GM18909 (cell line): ENCODE results near the gene ANKRD33B.
"Not testable (repeated sequence)": the region's sequence is repeated elsewhere in the genome, so short reads cannot be mapped to it uniquely, and the experiment has no call there.

Experiments
- ATAC-seq: cut with Tn5 transposase; IDR thresholded peaks from one replicate; pipeline ENCODE4 v1.9.1; 2021; ENCODE audit warnings: mild to moderate bottlenecking; ENCODE audit not compliant: unreplicated experiment, poor library complexity

ANKRD33B gene

DNA sequence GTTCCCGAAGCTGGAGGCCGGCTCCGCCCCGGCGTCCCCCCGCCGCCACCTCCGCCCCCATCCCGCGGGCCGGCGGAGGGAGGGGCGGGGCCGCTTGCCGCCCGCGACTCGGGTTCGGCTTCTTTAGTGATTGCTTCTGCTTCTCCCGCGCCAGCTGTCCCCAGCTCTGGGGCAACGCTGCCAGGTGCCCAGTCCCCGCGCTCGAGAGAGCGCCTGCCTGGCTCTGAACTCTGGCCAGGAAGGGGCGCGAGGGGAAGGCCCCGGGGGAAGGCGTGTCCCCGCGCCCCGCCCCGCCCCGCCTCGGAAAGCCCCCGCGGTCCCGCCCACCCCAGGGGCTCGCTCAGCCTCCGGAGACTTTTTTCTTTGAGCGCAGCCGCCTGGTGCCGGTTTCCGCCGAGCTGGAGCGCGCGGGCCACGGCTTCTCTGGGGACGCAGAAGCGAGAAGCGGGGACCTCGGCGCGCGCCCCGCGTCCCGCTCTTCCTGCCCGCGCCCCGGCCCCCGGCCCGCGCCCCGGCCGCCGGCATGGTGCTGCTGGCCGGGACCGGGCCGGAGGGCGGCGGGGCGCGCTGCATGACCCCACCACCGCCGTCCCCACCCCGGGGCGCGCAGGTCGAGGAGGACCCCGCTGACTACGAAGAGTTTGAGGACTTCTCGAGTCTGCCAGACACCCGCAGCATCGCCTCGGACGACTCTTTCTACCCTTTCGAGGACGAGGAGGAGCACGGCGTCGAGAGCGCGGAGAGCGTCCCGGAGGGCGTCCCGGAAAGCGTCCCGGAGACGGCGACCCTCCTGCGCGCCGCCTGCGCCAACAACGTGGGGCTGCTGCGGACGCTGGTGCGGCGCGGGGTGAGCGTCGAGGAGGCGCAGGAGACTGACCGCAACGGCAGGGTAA is at the start of gene ANKRD33B:
TSS of gene ANKRD33B (plus strand) at position 126 of the 893 bp plus-strand sequence. CDS start at position 524, 398 bp downstream.
- ATAC-seq, result peak; percentile 62

DNA sequence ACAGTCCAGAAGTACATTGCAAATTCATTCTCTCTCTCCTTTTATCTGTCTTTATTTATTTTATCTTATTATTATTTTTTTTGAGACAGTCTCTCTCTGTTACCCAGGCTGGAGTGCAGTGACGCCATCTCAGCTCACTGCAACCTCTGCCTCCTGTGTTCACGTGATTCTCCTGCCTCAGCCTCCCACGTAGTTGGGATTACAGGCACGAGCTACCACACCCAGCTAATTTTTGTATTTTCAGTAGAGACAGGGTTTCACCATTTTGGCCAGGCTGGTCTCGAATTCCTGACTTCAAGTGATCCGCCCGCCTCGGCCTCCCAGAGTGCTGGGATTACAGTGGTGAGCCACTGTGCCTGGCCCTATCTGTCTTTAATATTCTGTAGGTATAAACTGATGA is 49.3 kb upstream of the ANKRD33B start:
- ATAC-seq, result not testable (repeated sequence)

DNA sequence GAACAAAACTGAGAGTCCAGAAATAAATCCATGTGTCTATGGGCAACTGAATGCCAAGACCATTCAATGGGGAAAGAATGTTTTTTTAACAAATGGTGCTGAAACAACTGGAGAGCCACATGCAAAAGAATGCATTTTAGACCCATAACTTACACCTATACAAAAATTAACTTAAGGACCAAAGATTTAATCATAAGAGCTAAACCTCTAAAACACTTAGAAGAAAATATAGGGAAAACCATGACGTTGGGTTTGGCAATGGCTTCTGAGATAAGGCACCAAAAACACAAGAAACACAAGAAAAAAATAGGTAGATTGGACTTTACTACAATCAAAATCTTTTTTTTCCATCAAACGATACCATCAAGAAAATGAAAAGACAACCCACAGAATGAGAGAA is 48.4 kb upstream of the ANKRD33B start:
- no peak for ATAC-seq

DNA sequence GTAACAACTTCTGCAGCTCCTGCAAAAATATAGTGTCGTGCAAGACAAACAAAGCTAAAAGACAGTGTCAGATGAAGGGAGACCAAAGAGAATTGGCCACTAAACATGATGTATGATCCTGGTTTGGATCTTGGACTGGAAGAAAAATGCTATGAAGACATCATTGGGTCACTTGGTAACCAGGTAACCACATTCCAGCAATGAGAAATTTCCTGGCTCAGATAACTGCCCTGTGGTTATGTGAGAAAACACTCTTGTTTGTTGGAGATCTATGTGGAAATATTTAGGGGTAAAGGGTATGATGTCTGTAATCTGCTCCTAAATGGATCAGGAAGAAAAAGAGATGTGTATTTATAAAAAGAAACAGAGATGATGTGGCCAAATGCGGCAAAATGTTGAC is 45.5 kb upstream of the ANKRD33B start:
- ATAC-seq, result no peak

DNA sequence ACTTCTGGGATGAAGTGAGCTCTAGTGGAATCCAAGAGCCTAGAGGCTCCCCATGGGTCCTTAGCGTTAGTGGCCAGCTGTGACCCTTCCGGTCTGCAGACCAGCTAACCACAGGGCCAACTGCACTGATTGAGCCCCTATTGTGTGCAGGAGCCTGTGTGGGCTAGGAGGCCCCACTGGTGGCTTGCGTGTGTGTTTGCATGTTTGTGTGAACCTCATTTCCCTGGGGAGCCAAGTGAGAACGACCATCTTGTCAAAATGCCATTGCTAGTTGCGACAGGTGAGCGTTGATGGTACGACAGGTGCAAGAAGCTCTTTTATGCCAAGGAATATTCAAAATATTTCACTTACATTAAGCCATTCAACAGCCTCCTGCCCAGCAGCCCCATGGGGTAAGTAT is 44.1 kb upstream of the ANKRD33B start:
- ATAC-seq, result no peak

- ATAC-seq, result no peak
Measured at GRCh38 chr5:10520706-10521105, 43.2 kb upstream of the ANKRD33B start.

GRCh38 chr5:10521466-10522223 is 42.2 kb upstream of the ANKRD33B start:
- no peak for ATAC-seq

- no peak for ATAC-seq
Measured at GRCh38 chr5:10522224-10522611, 41.7 kb upstream of the ANKRD33B start.

DNA sequence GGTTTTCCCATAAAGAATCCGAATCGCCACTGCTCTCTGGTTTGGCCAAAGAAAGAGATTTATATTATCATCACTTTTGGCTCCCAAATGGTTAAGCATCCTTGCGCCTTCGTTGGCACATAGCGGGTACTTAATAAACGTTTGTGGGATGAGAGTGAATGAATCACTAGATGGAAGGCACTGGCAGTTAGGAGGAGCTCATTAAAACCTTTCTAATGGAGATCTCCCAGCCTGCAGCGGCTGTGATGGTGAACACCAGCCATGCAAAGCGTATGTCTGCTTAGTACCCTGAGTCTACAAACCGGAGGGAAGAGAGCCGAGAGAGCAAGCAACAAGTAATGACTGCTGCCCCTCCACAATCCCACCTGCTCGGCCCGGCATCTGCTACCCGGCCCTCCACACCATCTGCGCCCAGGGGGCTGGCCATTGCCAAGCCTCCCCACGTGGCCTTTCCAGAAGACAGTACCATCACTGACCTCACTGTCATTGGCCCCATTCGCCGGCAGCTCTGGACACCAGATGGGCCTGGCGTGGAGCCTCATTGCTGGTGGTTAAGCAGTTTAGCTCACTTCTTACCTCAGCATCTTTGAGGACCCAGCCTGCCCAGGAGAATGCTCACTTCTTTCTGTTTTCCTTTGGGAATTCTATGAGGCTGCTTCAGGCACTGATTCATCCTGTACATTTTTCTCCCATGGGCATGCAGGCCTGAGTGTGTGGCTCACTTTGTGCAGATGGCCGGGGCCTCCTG is 39.3 kb upstream of the ANKRD33B start:
- ATAC-seq, result no peak

GRCh38 chr5:10525124-10525495 is 38.8 kb upstream of the ANKRD33B start:
- peak; percentile 28 for ATAC-seq

DNA sequence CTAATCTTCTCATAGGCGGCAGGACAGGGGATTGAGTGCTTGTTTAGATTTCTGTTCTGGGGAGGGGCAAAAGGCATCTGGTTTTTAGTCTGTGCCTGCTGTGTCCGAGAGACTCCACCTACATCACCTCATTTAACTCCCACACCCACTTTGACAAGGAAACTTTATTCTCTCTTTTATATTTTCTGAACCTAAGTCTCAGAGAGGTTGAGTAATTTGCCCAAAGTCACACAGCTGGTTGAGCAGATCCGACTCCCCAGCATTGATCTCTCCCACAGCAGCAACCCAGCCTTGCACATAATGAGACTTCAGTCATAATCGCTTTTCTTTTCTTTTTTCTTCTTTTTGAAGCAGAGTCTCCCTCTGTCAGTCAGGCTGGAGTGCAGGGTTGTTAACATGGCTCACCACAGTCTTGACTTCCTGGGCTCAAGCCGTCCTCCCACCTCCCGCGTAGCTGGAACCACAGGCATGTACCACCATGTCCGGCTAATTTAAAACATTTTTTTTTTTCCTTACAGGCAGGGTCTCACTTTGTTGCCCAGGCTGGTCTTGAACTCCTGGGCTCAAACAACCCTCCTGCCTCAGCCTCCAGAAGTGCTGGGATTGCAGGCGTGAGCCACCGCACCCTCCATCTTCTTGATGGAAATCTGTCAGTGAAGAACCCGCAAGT is 36.5 kb upstream of the ANKRD33B start:
- ATAC-seq, result no peak

DNA sequence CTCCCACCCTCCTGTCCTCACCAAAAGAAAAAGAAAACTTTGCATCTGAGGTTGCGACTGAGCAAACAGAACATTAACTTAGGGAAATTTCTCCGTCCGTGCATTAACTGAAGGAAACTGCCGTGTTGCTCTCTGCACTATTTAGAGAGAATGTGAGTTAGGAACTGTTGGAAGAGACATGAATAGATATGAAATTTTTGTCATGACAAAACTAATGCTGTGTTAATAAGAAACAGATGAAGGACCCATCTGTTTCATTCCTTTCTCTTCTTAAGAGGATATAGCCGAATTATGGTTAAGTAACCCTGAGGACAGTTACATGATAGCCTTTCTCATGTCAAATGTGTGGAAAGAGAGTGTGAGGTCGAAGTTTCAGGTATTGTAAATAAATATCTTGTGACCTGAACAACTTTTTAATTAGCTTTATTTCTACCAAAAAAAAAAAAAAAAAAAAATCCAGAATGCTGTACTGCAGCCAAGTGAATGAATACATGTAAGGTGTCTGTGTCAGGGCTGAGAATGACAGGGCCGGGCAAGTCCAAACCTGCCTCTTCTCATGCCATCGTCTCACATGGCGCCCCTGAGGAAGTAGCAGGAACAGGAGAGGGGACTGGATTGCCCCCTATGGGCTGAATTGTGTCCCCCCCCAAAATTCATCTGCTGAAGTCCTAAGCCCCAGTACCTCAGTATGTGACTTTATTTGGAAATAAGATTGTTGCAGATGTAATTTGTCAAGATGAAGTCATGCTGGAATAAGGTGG is 35.6 kb upstream of the ANKRD33B start:
- no peak for ATAC-seq

DNA sequence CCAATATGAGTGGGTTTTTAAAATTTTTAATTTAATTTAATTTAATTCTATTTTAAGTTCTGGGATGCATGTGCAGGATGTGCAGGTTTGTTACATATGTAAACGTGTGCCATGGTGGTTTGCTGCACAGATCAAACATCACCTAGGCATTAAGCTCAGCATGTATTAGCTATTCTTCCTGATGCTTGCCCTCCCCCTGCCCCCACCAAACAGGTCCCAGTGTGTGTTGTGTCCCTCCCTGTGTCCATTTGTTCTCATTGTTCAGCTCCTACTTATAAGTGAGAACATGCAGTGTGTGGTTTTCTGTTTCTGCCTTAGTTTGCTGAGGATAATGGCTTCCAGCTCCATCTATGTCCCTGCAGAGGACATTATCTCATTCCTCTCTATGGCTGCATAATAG is 35.0 kb upstream of the ANKRD33B start:
- no peak for ATAC-seq

- ATAC-seq, result no peak
Measured at GRCh38 chr5:10530601-10531320, 33.1 kb upstream of the ANKRD33B start.

DNA sequence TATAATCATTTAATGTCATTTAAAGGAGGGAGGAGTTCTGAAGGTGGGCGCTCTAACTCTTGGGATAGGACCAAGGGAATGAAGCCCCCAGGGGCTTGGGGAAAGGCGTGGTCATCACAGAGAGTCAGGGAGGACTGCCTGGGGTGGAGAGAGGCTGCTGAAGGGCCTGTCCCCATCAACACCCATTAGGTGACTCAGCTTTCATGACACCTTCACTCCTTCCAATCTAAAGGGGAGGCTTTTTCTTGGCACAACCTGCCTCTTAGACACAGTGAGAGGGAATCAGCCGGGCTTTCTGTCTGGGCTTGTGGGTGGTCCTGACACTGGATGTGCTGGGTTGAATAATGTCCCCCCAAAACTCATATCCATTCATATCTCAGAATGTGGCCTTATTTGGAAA is 31.4 kb upstream of the ANKRD33B start:
- ATAC-seq, result no peak

- ATAC-seq, result no peak
Measured at GRCh38 chr5:10533226-10533625, 30.6 kb upstream of the ANKRD33B start.

- ATAC-seq, result no peak
Measured at GRCh38 chr5:10534561-10535530, 29.0 kb upstream of the ANKRD33B start.

DNA sequence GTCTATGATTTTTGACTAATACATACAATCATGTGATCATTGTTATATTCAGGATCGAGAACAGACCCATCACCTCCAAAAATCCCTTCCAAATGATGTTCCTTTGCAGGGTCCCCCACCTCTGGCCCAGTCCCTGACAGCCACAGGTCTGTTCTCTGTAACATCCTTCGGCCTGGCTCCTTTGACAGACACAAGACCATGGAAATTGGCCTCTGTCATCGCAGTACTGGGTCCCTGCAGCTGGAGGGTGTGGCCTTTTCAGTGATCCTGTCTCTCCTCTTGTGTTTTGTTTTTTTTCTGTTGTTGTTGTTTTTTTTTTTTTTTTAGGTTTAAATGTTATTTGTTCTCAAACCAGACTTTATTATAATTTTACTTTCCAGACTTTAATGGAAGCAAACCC is 27.4 kb upstream of the ANKRD33B start:
- no peak for ATAC-seq
